H1 (cell line): Measurements from ENCODE around the gene DLG5.

ENCODE experiments used
- CHD2 ChIP-seq: IDR thresholded peaks from 2 replicates; pipeline ENCODE4 v1.6.1; 2012; ENCODE audit warnings: low read length, improper control_type of control experiment
- CREB1 ChIP-seq: IDR thresholded peaks from 2 replicates; pipeline ENCODE4 v1.6.1; 2012; ENCODE audit warnings: inconsistent platforms
- EGR1 ChIP-seq: IDR thresholded peaks from 2 replicates; pipeline ENCODE4 v1.6.1; 2011; ENCODE audit warnings: low read depth, low read length, borderline replicate concordance
- EZH2 ChIP-seq: fragments of 200-600 bp; sonication (generic); IDR thresholded peaks from 2 replicates; pipeline ENCODE4 v1.7.1; 2012; ENCODE audit warnings: low read depth, mild to moderate bottlenecking, moderate library complexity, low read length, inconsistent platforms; ENCODE audit not compliant: severe bottlenecking
- HDAC6 ChIP-seq: IDR thresholded peaks from one replicate; pipeline ENCODE4 v1.7.1; 2012; ENCODE audit warnings: low read depth, mild to moderate bottlenecking, inconsistent platforms, low read length, moderate library complexity
- KDM5A ChIP-seq: fragments of 200-600 bp; IDR thresholded peaks from 2 replicates; pipeline ENCODE4 v1.7.1; 2012; ENCODE audit warnings: mild to moderate bottlenecking, low read length, inconsistent platforms, mixed read lengths
- POLR2A ChIP-seq, 2 experiments: IDR thresholded peaks; 1 replicate in 1 of 2; 2 replicates in 1 of 2; pipeline ENCODE4 v1.6.1; 2011; ENCODE audit warnings: low read depth in 2 of 2, low read length in 2 of 2, mild to moderate bottlenecking in 2 of 2; ENCODE audit errors: control extremely low read depth in 1 of 2
- POLR2AphosphoS5 ChIP-seq: IDR thresholded peaks from 2 replicates; pipeline ENCODE4 v1.6.1; 2011; ENCODE audit warnings: low read depth, low read length
- SIN3A ChIP-seq, 2 experiments: IDR thresholded peaks in 1 of 2; conservative IDR thresholded peaks in 1 of 2; 2 replicates each; pipeline ENCODE4 v1.6.1; 2011 to 2012; ENCODE audit warnings: low read length in 2 of 2, improper control_type of control experiment in 1 of 2, low read depth in 1 of 2, mild to moderate bottlenecking in 1 of 2
- SIX5 ChIP-seq: IDR thresholded peaks from 2 replicates; pipeline ENCODE4 v1.6.1; 2011; ENCODE audit warnings: mild to moderate bottlenecking, low read depth, low read length
- SP1 ChIP-seq: IDR thresholded peaks from 2 replicates; pipeline ENCODE4 v1.6.1; 2011; ENCODE audit warnings: low read depth, low read length

DNA sequence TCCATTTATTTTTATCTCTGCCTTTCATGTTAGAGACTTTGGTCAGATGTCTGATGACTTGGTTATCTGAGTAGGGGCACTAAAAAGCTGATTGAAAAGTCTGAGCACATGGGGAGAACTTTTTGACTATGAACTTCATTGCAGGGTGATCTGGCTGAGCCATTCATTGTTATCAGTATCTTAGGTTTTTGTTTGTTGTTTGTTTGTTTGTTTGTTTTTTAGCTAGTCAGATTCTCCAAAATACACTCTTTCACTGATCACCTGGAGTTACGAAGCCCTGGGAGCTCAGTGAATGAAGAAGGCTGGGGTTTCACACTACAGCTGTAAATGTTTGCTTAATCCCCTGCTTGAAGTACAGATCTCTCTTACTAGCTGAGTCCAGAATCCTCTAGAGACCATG is 28.6 kb upstream of the DLG5 start:
- TF ChIP-seq SIN3A (conservative IDR thresholded peaks at IDR 0.05 in 1 of 2, IDR thresholded peaks at IDR 0.05 in 1 of 2; ENCODE audit: low read depth in 1 of 2, low read length in 2 of 2) (no peak), CREB1 (no peak), KDM5A (no peak), POLR2AphosphoS5 (no peak), POLR2A (IDR thresholded peaks at IDR 0.05; ENCODE audit: control extremely low read depth in 1 of 2, low read depth in 2 of 2, low read length in 2 of 2) (no peak), HDAC6 (no peak), SIX5 (no peak), CHD2 (no peak), SP1 (no peak), EGR1 (no peak), EZH2 (no peak)
